HG03469 (cell line): ENCODE data around the gene VCL.

ENCODE experiments used
- ATAC-seq: cut with Tn5 transposase; IDR thresholded peaks from one replicate; pipeline ENCODE4 v1.9.1; 2021; ENCODE audit warnings: mild to moderate bottlenecking, moderate library complexity, moderate number of reproducible peaks; ENCODE audit not compliant: unreplicated experiment

Gene VCL

DNA sequence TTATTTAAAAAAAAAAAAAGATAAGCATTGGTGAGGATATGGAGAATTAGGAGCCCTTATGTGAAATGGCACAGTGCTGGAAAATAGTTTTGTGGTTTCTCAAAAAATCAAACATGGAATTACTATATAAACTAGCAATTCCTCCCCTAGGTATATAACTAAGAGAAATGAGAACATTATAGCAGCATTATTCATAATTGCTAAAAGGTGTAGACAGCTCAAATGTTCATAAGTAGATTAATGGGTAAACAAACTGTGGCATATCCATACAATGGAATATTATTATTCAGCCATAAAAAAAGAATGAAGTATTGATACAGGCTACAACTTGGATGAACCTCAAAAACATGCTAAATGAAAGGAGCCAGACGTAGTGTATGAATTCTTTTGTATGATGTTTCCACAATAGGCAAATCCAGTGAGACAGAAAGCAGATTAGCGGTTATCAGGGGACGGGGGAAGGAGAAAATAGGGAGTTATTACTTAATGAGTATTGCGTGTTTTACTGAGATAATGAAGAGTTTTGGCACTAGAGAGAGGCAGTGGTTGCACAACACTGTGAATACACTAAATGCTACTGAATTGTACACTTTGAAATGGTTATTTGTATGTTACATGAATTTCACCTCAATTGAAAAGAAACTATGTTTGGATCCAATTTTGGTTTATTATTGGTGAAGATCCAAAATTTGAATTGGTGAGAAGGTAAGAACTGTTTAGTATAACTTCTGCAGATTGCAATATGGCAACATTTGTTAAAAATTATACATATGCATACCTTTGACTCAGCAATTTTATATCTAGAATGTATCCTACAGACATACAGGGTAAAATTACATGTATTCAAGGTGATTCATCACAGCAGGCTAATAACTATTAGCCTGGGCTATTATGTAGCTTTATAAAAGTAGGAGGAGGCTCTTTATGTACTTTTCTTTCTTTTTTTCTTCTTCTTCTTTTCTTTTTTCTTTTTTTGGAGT is 69.7 kb downstream of the VCL start:
- ATAC-seq = no peak

DNA sequence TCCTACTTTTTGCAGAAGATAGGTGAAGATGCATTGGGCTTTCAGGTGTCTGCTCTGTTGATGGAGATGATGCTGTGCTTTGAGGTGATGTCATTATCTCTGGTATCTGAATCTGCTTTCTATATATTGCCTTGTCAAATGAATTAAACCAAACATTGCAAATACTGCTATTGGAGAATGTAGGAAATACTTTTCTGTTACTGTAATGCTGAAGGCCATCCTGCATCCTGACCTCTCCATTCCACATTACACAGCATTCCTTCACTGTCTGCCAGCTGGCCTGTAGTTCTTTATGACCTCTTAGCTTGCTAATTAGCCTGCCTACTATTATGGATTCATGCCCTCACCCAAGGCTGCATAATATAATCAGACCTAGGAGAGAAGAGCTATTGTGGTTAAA is 73.2 kb downstream of the VCL start:
- no peak for ATAC-seq

DNA sequence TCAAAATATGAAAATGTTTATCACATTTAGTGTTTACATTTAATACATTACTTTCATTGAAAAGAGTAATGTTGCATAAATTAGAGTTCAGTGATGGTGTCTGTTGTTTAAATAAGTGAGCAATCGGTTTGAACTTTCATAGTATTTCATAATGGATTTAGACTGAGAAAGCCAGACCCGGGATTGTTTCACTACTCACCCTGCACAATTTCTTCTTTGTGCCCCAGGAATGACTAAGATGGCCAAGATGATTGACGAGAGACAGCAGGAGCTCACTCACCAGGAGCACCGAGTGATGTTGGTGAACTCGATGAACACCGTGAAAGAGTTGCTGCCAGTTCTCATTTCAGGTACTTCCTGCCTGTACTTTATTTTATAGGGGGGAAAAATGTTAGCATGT is 74.6 kb downstream of the VCL start:
- no peak for ATAC-seq

DNA sequence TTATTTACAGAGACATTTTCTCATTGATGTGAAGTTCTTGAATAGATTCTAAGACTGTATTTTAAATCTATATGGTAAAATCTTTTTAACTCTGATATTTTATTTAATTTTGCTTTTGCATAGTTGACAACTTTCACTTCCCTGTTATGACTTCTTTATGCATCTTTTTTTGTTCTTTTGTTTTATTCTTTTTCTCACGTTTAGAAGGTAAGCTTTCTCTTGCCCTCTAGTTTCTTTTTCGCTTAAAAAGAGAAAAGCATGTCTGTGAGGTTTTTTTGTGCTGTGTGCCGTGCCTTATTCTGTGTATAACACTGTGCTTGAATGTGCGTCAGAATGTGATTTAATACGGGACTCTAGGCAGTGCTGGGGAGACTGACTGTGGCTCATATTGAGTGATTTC is 78.0 kb downstream of the VCL start:
- no peak for ATAC-seq

DNA sequence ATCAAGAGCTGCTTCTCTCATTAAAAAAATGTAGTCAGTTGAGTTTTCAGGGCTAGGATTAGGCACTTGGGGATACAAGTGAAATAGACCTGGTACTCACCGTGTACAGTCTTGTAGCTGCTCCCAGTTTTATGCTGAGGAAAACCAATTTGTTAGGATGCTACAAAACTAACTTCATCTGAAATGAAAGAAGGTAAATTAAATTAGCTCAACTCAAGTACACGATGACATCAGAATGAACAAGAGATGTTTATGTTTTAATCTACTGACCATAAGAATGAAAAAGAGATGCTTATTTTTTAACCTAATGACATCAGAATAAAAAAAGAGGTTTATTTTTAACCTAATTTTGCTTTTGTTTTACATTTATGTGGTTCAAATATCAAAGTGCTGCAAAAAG is 79.0 kb downstream of the VCL start:
- ATAC-seq = no peak

DNA sequence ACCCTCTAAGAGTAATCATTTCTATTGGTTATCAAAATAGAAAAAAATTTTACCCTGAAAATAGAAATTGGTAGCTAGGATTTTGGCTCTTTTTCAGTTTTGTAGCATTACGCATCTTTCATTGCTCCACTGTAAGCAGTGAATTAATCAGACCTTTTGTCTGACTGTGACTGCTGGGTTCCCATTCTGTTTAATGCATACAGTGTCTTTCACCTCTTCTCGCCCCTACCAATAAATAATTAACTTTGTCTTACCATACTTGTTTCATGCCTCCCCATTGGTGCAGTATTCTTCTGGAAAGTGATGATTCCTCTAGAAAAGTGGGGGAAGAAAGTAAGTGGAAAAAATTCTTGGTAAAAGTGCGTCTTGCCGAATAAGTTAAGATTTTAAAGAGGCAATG is 79.5 kb downstream of the VCL start:
- ATAC-seq = no peak

DNA sequence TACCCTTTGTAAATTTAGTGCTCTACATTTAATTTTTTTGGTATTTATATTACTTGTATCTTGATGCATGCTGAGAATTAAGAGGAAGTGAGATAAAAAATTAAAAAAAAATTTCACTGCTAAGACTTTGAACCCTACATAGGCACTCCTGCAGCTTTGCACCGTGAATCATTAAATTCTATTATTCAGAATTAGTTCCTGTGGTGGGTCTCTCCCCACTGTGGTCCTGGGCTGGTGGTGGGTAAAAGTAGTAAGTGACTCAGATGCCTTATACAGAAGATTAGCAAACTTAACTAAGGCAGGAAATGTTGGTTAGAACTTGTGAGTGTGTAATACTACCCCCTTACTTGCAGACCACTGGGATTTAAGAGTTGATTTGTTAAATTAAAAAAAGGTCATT is 80.1 kb downstream of the VCL start:
- ATAC-seq = no peak

DNA sequence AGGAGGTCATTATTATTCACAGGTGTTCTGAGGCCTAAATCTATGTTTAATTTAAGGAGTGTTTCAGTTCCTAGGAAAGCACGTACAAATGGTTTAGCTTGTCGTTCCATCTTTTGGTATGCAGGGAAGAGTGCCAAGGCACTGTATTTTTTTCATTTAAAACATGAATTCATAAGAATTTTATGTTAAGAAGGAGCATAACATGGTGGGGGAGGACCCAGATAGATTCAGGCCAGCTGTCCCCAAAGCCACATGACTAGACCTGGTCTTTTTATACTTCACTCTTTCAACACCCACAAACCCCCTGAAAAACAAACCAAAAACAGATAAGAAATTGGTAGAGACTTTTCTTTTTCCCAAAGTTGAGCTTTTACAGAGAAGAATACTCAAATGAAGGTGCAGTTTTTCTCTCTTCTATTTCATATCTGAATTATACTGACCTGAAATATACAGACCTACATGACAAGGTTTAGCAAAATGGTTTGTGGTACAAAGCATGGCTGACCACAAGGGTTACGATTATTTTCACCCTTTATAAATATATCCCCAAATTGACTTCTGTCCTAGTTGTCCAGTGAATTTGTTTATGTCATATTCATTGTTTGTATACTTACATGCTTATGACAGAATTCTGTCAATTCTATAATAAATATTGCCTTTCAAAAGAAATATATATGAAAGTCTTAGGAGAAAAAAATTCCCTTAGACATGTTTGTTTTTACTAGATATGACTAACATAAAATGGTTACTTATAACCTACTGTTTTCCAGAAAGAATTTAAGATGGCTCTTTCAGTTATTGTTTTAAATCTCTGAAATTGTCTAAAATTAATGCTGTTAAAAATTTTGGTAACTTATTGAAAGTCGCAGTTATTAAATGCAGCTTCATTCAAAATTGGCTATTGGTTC is 81.4 kb downstream of the VCL start:
- ATAC-seq = no peak

DNA sequence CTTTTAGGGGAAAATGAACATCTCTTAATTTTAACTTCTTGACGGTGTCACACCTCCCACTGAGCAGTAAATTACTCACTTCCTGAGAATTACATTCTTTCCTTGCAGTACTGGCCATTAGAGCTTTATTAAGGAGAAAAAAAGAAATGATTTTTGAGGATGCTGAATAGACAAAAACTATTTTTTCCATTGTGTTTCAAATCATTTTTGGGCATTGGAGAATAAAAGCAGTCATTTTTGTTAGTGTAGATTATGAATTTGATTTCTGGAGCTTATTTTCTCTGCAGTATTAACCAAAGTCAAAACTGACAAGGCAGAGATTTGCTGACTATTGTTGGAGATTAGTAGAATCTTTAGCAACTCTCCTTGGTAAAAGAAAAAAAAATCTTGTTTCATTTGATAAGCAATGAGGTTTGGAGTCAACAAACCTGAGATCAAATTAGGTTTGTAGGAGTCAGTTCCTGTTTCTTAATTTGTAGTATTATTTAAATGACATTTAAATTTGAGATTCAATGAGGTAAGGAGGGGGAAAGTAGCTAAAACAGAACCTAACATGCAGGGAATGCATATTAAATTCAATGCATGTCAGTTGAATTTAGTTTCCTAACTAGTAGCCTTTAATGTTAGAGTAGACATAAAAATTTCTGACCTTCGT is 82.1 kb downstream of the VCL start:
- ATAC-seq = no peak

DNA sequence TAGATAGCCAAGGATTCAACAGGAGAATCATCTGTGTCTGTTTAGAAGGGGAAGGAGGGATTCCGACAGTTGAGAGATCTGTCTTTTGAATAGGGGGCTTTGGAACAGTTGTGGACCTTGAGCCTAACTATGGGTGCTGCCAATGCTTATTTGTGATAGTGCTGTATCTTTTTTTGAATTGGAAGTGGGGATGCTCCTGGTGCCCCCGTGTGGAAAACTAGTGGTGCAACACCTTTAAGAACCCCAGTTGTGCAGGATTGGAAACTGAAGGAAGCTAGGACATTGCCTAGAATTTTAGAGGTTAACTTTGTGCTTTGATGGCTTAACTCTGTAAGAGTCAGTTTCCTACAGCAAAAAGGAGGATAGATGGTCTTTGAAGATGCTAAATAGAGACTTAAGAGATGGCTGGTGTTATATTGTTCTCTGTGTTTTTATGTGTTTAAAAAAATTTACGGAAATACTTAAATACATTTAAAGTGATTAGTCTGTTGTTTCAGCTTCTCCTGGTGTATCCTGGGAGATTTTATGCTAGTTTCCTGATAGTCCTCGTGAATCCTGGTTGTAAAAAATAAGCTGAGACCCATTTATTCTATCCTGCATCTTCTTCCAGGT is 83.4 kb downstream of the VCL start:
- no peak for ATAC-seq

DNA sequence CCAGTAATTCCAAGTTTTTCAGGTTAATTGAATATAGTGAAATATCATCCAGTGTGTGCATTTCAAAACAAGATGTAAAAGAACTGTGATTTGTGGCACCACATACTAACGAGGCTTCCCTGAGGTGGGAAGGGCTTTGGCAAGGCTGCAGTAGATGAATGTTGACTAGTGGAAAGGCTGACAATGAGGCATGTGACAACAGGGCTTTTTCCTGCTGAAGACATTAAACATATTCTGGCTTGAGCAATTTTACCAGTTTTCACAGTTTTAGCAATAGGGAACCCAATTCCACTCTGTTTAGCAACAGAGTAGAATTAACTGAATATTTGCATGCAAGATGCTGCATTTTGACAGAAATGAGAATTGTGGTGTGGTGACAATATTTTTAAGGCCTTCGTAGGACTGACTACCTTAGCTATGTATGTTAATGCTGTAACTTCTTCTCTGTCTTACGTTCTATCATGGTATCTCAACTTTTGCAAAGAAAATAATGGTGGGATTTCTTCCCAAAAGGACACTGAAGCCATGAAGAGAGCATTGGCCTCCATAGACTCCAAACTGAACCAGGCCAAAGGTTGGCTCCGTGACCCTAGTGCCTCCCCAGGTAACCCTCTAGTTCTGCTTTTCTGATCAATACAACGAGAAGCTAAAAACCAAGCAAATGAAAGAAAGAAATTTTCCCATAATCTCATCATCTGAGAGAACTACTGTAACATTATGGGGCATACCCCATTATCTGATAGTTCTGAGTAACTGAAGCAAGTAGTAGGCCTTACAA is 84.2 kb downstream of the VCL start:
- no peak for ATAC-seq

DNA sequence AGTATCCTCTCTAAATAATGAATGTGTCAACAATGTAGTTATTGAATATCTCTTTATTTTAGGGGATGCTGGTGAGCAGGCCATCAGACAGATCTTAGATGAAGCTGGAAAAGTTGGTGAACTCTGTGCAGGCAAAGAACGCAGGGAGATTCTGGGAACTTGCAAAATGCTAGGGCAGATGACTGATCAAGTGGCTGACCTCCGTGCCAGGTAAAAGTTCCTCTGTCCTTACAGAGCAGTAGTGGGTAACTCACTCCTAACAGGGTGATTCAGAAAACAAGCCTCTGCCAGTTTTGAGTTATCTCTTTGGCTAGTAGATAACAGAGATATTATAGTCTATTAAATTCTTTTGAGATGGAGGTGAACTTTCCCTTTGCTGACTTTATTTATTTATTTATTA is 85.4 kb downstream of the VCL start:
- no peak for ATAC-seq

DNA sequence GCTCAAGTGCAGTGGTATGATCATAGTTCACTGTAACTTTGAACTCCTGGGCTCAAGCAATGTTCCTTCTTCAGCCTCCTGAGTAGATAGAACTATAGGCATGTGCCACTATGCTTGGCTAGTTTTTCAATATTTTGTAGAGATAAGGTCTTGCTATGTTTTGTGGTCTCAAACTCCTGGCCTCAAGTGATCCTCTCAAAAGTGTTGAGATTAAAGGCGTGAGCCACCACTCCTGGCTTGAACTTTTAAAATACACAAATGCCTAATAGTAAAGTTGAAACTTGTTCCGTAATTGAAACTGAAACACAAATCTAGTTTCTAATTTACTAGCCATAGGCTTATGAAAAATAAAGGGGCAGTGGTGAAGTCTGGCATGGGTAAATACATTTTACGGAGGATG is 87.0 kb downstream of the VCL start:
- ATAC-seq = no peak

DNA sequence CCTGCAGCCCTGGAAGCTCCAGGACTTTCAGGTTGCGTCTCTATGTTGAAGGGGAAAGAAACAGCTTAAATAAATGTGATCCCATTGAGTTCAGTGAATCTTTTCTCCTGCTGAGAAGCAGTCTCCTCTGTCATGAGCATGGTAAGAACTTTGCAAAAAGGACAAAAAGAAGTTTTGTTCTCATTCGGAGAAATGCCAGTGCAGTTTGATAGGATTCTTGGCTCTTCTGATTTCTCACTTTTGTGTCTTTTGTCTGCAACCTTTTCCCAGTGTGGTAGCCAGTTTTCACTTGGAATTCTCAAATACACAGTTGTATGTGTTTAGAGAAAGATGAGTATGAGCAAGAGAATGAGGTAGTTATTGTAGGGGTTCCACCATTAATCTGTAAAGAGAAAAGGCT is 88.4 kb downstream of the VCL start:
- ATAC-seq = no peak

DNA sequence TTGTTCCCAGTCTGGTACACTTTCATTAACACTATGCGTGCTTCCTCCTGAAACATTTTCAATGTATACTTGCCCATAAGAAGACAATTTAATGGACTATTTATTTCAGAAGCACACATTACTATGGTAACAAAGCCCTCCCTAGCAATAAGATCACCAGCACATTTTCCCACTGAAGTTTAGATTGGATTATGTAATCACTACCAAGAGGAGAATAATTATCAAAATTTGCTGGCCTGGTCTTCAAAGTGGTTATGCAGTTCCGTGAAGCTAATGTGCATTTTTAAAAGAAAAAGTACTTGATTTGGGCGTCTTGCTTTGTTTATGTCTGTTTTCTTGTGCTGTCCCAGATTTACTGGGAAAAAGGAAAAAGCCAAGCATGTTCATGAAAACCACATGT is 90.8 kb downstream of the VCL start:
- no peak for ATAC-seq

DNA sequence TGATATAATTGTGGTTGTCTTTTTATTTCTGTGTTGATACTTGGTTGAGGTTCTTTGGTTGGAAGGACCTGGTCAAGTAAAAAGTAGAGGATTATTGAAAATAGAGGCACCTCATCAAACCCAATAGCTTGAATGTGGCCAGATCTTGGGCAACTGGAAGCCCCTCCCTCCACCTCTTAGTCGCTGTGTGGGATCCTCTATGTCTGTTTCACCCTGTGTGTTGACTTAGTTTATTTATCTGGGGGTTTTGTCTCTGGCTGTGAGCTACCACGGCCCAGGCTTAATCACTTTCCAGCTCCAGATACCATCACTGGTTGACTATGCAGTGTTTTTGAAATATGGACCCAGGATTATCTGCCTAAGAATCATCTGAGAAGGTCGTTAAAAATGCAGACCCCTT is 94.5 kb downstream of the VCL start:
- ATAC-seq = no peak

DNA sequence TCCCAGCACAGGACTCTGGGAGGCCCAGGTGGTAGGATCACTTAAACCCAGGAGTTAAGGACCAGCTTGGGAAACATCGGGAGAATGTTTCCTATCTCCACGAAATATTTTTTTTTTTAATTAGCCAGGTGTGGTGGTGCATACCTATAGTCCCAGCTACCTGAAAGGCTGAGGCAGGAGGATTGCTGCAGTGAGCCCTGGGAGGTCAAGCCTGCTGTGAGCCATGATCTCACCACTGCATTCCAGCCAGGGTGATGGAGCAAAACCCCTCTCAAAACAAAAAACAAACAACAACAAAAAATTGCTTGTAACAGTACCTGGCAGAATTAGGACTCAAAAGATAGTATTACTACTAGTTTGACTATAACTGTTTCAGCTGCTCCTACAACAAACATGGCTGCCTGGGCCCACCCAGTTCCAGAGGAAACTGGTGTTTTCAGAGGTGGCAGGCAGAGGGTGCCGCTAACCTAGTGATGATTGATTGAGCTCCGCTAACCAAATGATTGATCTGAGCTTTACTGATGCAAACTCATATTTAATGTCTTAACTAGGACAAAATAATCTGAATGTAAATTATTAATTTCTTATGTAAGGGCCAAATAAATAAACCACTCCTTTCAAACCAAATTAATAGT is 95.7 kb downstream of the VCL start:
- ATAC-seq = no peak

DNA sequence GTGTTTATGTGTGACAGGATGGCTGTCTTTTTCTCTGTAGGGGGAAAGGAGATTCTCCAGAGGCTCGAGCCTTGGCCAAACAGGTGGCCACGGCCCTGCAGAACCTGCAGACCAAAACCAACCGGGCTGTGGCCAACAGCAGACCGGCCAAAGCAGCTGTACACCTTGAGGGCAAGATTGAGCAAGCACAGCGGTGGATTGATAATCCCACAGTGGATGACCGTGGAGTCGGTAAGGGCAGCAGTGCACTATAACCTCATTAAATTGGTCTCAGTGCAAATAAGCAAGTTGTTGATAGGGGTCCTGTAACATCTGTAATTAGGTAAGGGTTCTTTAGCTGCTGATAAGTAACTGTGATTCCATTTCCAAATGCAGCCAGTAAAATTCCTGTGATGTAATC is 96.3 kb downstream of the VCL start:
- no peak for ATAC-seq

DNA sequence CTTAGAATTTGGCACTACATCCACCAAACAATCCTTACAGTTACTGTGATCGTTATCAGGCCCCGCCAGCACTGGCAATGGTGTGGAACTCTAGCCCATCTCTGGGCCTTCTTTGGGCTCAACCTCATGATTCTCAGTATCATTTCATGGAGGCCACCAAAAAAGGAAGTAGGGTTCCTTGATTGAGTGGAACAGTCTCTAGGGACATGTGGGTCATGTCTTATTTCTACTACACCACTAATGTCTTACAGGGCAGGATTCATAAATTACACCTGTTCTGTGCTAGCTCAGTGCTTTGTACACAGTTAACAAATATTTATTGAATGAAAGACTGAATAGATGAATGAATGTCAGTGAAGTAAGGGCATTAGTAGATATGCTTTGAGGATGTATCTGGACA is 98.9 kb downstream of the VCL start:
- ATAC-seq = peak; percentile 71

DNA sequence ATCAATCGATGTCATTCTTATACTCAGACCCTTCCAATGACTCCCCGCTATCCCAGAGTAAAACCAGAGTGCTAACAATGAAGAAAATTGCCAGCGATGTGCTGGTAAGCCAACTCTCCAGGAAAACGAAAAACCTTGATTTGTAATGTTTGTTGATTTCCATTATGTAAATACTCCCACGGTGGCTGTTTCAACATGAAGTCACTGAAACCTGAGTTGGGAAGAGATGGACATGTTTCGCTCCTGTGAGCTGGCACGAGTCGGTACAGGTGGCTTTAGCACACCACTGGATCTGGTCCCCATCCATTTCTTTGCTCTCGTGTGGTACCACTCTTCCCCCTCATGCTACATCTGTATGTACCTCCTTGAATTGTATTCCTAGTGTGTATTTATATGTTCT is 99.9 kb downstream of the VCL start:
- no peak for ATAC-seq
